ENCODE measurements around the gene TPX2. TPM values are rescaled to one million over a fixed set of nuclear protein-coding genes. Genes with fewer than 3 reads are reported as not detected.

The TPX2 gene
- total and polyA plus RNA-seq, 2 of the 8 experiments (the other 6 are each of a cell fraction or from before 2014, with no cell fraction given): 43.6 to 125 TPM

DNA sequence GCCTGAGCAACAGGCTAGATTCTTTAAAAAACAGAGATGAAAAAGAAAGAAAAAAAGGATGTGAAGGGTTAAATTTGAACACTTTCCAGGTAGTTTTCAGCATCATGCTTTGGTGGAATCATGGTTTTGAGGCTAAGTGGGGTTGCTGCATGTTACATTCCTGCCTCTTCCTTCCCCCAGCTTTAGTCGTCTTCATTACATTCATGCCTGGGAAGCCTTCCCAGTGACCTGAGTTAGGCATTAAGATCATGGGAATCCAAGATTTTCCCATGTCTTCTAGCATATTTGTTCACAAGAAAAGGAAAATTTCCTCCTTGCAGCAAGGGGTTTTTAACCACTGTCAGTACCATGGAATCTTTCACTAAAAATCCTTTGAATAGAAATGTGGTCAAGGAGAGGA, 12.0 kb downstream of the TPX2 start:
- FAIRE-seq: no peak
- Histone ChIP-seq H3K4me3 (ENCODE audit: extremely low read depth in 1 of 4, insufficient read depth in 2 of 4, low read depth in 3 of 4, low read length in 4 of 4) (no peak overlapping the region), H3K9me3 (ENCODE audit: insufficient read depth in 2 of 2, low read depth in 1 of 2, low read length in 1 of 2) (no peaks in the 10 kb centered on the region), H3K14ac (ENCODE audit: insufficient read length) (no peak overlapping the region), H4K5ac (ENCODE audit: insufficient read length, low read depth, low read length) (no peak overlapping the region), H2BK120ac (replicated peaks; ENCODE audit: low read depth, low read length) (no peak overlapping the region), H2BK15ac (ENCODE audit: low read length) (no peak overlapping the region), H2BK5ac (ENCODE audit: low read depth, low read length) (no peak overlapping the region), H2AK5ac (ENCODE audit: low read depth, low read length) (no peak overlapping the region), H4K8ac (ENCODE audit: extremely low read depth, insufficient read depth, low read length) (no peak overlapping the region), H2BK12ac (ENCODE audit: low read depth, low read length) (no peak overlapping the region), H3K27ac (ENCODE audit: low read depth, low read length) (no peak overlapping the region), H3K79me1 (ENCODE audit: low read depth, low read length) (0 out of 2 replicates have a peak, but pooled peaks cover 5% of the 10 kb centered on the region), H3K79me2 (ENCODE audit: control insufficient read depth in 1 of 2, insufficient read depth in 2 of 2, low read length in 2 of 2) (peaks cover 0 to 84% of the 10 kb centered on the region in 2 experiments; a peak in 2 of 4 replicates), H3K9ac (replicated peaks in 1 of 4; ENCODE audit: extremely low read depth in 1 of 4, low read depth in 3 of 4, low read length in 3 of 4) (no peak overlapping the region), H3K27me3 (replicated peaks in 1 of 4; ENCODE audit: control insufficient read depth in 3 of 4, extremely low read depth in 1 of 4, insufficient read depth in 3 of 4, low read length in 3 of 4) (no peaks in the 10 kb centered on the region), H3K4me1 (replicated peaks in 1 of 4; ENCODE audit: control insufficient read depth in 3 of 4, insufficient read depth in 4 of 4, low read length in 3 of 4) (peaks cover 0 to 2% (median 0%) of the 10 kb centered on the region in 4 experiments; a peak in 1 of 7 replicates), H3K18ac (ENCODE audit: extremely low read depth, low read length) (no peak overlapping the region), H3K23ac (ENCODE audit: insufficient read length) (no peak overlapping the region), H4K20me1 (replicated peaks in 1 of 2; ENCODE audit: control insufficient read depth in 1 of 2, insufficient read depth in 2 of 2, low read length in 2 of 2) (peaks cover 3 to 7% of the 10 kb centered on the region in 2 experiments), H4K91ac (replicated peaks; ENCODE audit: insufficient read length, low read length) (no peak overlapping the region), H3K23me2 (ENCODE audit: low read depth, low read length) (no peaks in the 10 kb centered on the region), H2AFZ (ENCODE audit: low read length) (no peak overlapping the region), H3K36me3 (ENCODE audit: control insufficient read depth in 2 of 4, insufficient read depth in 4 of 4, low read length in 3 of 4) (peaks cover 3 to 10% (median 5%) of the 10 kb centered on the region in 4 experiments; a peak in 5 of 8 replicates), H3K4ac (replicated peaks; ENCODE audit: insufficient read length, low read depth, low read length) (no peak overlapping the region), H2BK20ac (ENCODE audit: low read length) (no peak overlapping the region), H3K4me2 (ENCODE audit: insufficient read depth in 1 of 2, low read depth in 2 of 2, low read length in 2 of 2) (no peak overlapping the region), H3K56ac (replicated peaks; ENCODE audit: insufficient read length, low read depth, low read length) (no peak overlapping the region)
- DNase-seq (ENCODE audit: low read depth in 1 of 2, low spot score in 2 of 2): no peak
- CTCF ChIA-PET (ENCODE audit: partially characterized antibody): interaction anchor here (1.0 to 3.0 kb wide), 2 partner anchors 27 to 290 kb away, joined by 3 to 14 read pairs; no protein-coding TSS in a partner anchor
- POLR2A ChIA-PET (ENCODE audit: partially characterized antibody): interaction anchor here (1.2 kb wide), 1 partner anchor 11 kb away, joined by 3 read pairs; no protein-coding TSS in a partner anchor
- WGBS, 2 experiments (ENCODE audit: extremely low coverage in 1 of 2, insufficient coverage in 1 of 2, insufficient read length in 1 of 2, insufficient replicate concordance in 2 of 2, low coverage in 1 of 2, low lambda C conversion rate in 2 of 2, missing lambda C conversion rate in 1 of 2): 90% methylated on average over 1 of the region's 1 CpG; no CpG with 5 or more reads in 1 of the 2 experiments
- TF ChIP-seq RFX5 (IDR thresholded peaks at IDR 0.05; ENCODE audit: borderline replicate concordance, low read depth, low read length) (no peak), SIX5 (IDR thresholded peaks at IDR 0.05; ENCODE audit: low read depth, low read length) (no peak), GABPA (IDR thresholded peaks at IDR 0.05; ENCODE audit: borderline replicate concordance, insufficient read depth, low read length) (no peak), USF2 (IDR thresholded peaks at IDR 0.05; ENCODE audit: low read length) (no peak), TBP (IDR thresholded peaks at IDR 0.05; ENCODE audit: low read depth, low read length) (no peak), TCF12 (IDR thresholded peaks at IDR 0.05; ENCODE audit: low read depth, low read length) (no peak), RBBP5 (IDR thresholded peaks at IDR 0.05; ENCODE audit: borderline replicate concordance, low read depth, low read length) (no peak), MAFK (IDR thresholded peaks at IDR 0.05; ENCODE audit: low read depth, low read length) (no peak), JUND (IDR thresholded peaks at IDR 0.05; ENCODE audit: low read length) (no peak)
- TF ChIP-seq, protein P1, sequence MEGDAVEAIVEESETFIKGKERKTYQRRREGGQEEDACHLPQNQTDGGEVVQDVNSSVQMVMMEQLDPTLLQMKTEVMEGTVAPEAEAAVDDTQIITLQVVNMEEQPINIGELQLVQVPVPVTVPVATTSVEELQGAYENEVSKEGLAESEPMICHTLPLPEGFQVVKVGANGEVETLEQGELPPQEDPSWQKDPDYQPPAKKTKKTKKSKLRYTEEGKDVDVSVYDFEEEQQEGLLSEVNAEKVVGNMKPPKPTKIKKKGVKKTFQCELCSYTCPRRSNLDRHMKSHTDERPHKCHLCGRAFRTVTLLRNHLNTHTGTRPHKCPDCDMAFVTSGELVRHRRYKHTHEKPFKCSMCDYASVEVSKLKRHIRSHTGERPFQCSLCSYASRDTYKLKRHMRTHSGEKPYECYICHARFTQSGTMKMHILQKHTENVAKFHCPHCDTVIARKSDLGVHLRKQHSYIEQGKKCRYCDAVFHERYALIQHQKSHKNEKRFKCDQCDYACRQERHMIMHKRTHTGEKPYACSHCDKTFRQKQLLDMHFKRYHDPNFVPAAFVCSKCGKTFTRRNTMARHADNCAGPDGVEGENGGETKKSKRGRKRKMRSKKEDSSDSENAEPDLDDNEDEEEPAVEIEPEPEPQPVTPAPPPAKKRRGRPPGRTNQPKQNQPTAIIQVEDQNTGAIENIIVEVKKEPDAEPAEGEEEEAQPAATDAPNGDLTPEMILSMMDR (IDR thresholded peaks at IDR 0.05; ENCODE audit: control extremely low read depth in 1 of 3, insufficient read depth in 1 of 3, low read depth in 1 of 3, low read length in 3 of 3): no peak
